HepG2 (cell line): ENCODE measurements around the gene ATP10A. TPM values are rescaled to one million over a fixed set of nuclear protein-coding genes. Genes with fewer than 3 reads are reported as not detected.

Source experiments
- ATAC-seq: fragments of 200-7000 bp; cut with Tn5 transposase; 3 replicates; pipeline ENCODE4 v1.9.1; 2020; ENCODE audit warnings: mild to moderate bottlenecking, moderate library complexity
- BruUV-seq: library from RNA; stranded (reverse); fragments of 400-500 nt; replicated peaks from 2 replicates; lab custom pipeline; 2021; lab: Mats Ljungman, UMichigan
- CTCF ChIA-PET: fragments of 300-600 bp; formaldehyde crosslinking; extraction: SDS; loops from one replicate; lab custom pipeline; 2021; ENCODE audit warnings: low total read pairs, inconsistent platforms, low intra/inter-chr PET ratio; lab: Yijun Ruan, JAX
- POLR2A ChIA-PET: fragments of 350-600 bp; sonication (Branson Sonifier 250); formaldehyde crosslinking; loops from one replicate; lab custom pipeline; 2020; ENCODE audit warnings: antibody characterized with exemption, inconsistent platforms; lab: Yijun Ruan, JAX
- DNase-seq: peaks from one replicate; pipeline ENCODE4 v3.0.0-alpha.2; 2015; ENCODE audit warnings: low spot score
- FAIRE-seq: peaks from 3 replicates; lab custom pipeline; 2011; peaks lifted over from hg19 to GRCh38; lab: Jason Lieb, UNC
- H2AFZ ChIP-seq: one replicate; pipeline ENCODE4 v1.6.1; 2011; ENCODE audit warnings: low read length, inconsistent platforms
- H3K27ac ChIP-seq: fragments of 300-600 bp; 3 replicates; pipeline ENCODE4 v1.8.0; 2011; ENCODE audit warnings: mixed run types, mild to moderate bottlenecking, mixed read lengths, low read length, inconsistent platforms; ENCODE audit not compliant: insufficient read depth; ENCODE audit errors: extremely low read length
- H3K27me3 ChIP-seq, 2 experiments: fragments of 200-600 bp in 1 of 2; 2 replicates in 1 of 2; 3 replicates in 1 of 2; pipeline versions ENCODE4 v1.6.0 to v1.8.0; 2011; ENCODE audit warnings: low read length in 2 of 2, mild to moderate bottlenecking in 2 of 2, moderate library complexity in 2 of 2, inconsistent platforms in 1 of 2; ENCODE audit not compliant: insufficient read depth in 2 of 2, control insufficient read depth in 1 of 2
- H3K36me3 ChIP-seq, 2 experiments: fragments of 200-600 bp in 1 of 2; replicated peaks in 1 of 2; 2 replicates in 1 of 2; 3 replicates in 1 of 2; pipeline versions ENCODE4 v1.5.1 to v1.8.0; 2011; ENCODE audit warnings: low read length in 2 of 2, inconsistent platforms in 1 of 2; ENCODE audit not compliant: insufficient read depth in 2 of 2, control insufficient read depth in 1 of 2
- H3K4me1 ChIP-seq: 2 replicates; pipeline ENCODE4 v1.5.1; 2012; ENCODE audit warnings: low read length, inconsistent platforms; ENCODE audit not compliant: insufficient read depth
- H3K4me2 ChIP-seq: 2 replicates; pipeline ENCODE4 v1.6.0; 2011; ENCODE audit warnings: low read depth, low read length, inconsistent platforms
- H3K4me3 ChIP-seq, 3 experiments: fragments of 200-600 bp in 1 of 3; sonication (generic), shearing (Covaris generic) in 1 of 3; replicated peaks in 1 of 3; 2 replicates each; pipeline ENCODE4 v1.5.1; 2011 to 2016; ENCODE audit warnings: low read length in 3 of 3, inconsistent platforms in 2 of 3, low read depth in 2 of 3, mild to moderate bottlenecking in 2 of 3, control low read depth in 1 of 3, mixed read lengths in 1 of 3; ENCODE audit not compliant: insufficient read depth in 1 of 3
- H3K79me2 ChIP-seq: one replicate; pipeline ENCODE4 v1.6.1; 2011; ENCODE audit warnings: low read length, inconsistent platforms; ENCODE audit not compliant: insufficient read depth
- H3K9ac ChIP-seq: 2 replicates; pipeline ENCODE4 v1.6.0; 2011; ENCODE audit warnings: mild to moderate bottlenecking, low read depth, low read length, inconsistent platforms; ENCODE audit not compliant: insufficient read depth
- H3K9me3 ChIP-seq: 2 replicates; pipeline ENCODE4 v1.5.1; 2012; ENCODE audit warnings: mild to moderate bottlenecking, low read length
- H4K20me1 ChIP-seq: 2 replicates; pipeline ENCODE4 v1.6.0; 2011; ENCODE audit warnings: inconsistent platforms, mild to moderate bottlenecking, low read length, moderate library complexity; ENCODE audit not compliant: insufficient read depth
- HOXD1 ChIP-seq: sonication (generic); formaldehyde crosslinking; IDR thresholded peaks from 2 replicates; pipeline ENCODE4 v1.5.0; 2020; ENCODE audit warnings: missing genetic modification reagents
- KLF9 ChIP-seq: IDR thresholded peaks from 2 replicates; pipeline ENCODE4 v1.6.1; 2016; ENCODE audit warnings: low read depth
- SALL2 ChIP-seq: sonication (generic); formaldehyde crosslinking; IDR thresholded peaks from 2 replicates; pipeline ENCODE4 v1.8.1; 2023; ENCODE audit warnings: mild to moderate bottlenecking, missing genetic modification reagents, inconsistent platforms
- ZNF629 ChIP-seq: sonication (generic); formaldehyde crosslinking; conservative IDR thresholded peaks from 2 replicates; pipeline ENCODE4 v1.5.0; 2020; ENCODE audit warnings: missing genetic modification reagents
- ZNF703 ChIP-seq: sonication (generic); formaldehyde crosslinking; IDR thresholded peaks from 2 replicates; pipeline ENCODE4 v1.5.1; 2020; ENCODE audit warnings: missing genetic modification reagents, mild to moderate bottlenecking, moderate library complexity, borderline replicate concordance
- ZNF782 ChIP-seq: sonication (generic); formaldehyde crosslinking; IDR thresholded peaks from 2 replicates; pipeline ENCODE4 v1.4.0; 2020; ENCODE audit warnings: missing genetic modification reagents, mild to moderate bottlenecking, borderline replicate concordance
- ZNF878 ChIP-seq: sonication (generic); formaldehyde crosslinking; IDR thresholded peaks from 2 replicates; pipeline ENCODE4 v1.8.1; 2023; ENCODE audit warnings: mild to moderate bottlenecking, missing genetic modification reagents, moderate library complexity
- WGBS: methylation state at CpG from one replicate; pipeline ENCODE4 v1.1.6; 2017; ENCODE audit warnings: low lambda C conversion rate; 5-methylcytosine and 5-hydroxymethylcytosine counted together
- in situ Hi-C: cut with HindIII; loops from 2 replicates; pipeline ENCODE4 v1.10.0; 2017; ENCODE audit warnings: low pct_unique_long_range_greater_than_20kb; ENCODE audit not compliant: extremely low pct_ligation_motif_present
- intact Hi-C: fragments of 100-400 bp; cut with micrococcal nuclease; formaldehyde crosslinking; loops from one replicate; pipeline ENCODE4 v1.10.0; 2022; ENCODE audit not compliant: unreplicated experiment
- polyA plus RNA-seq, 8 experiments: library from polyadenylated mRNA; depleted of rRNA in 3 of 8; stranded (reverse) in 7 of 8; unstranded in 1 of 8; fragments of >200 nt; fragmentation: Illumina TruSeq in 4 of 8; extraction: Trizol in 4 of 8; gene quantifications; 2 replicates each; pipeline versions ENCODE4 v1.2.1 to v1.2.3, GENCODE V29; 2011 to 2016; ENCODE audit warnings: low read depth in 4 of 8, missing spikeins in 1 of 8, mixed read lengths in 1 of 8; ENCODE audit not compliant: insufficient read depth in 1 of 8
- total RNA-seq, 5 experiments: library from RNA; depleted of rRNA; stranded (reverse); fragments of >200 nt; fragmentation: Illumina TruSeq; extraction: Trizol; gene quantifications; 2 replicates each; pipeline ENCODE4 v1.2.3, GENCODE V29; 2016; ENCODE audit warnings: low read depth in 1 of 5
- TF ChIP-seq, protein P1 (sequence below): sonication (generic); formaldehyde crosslinking; IDR thresholded peaks from 2 replicates; pipeline ENCODE4 v1.9.0; 2021; ENCODE audit warnings: missing genetic modification reagents, borderline replicate concordance
- TF ChIP-seq, protein P2 (sequence below): sonication (generic); formaldehyde crosslinking; IDR thresholded peaks from 2 replicates; pipeline ENCODE4 v1.5.0; 2020; ENCODE audit warnings: missing genetic modification reagents
- TF ChIP-seq, protein P3 (sequence below): sonication (generic); formaldehyde crosslinking; conservative IDR thresholded peaks from 2 replicates; pipeline ENCODE4 v1.5.0; 2020; ENCODE audit warnings: missing genetic modification reagents
- TF ChIP-seq, protein P4 (sequence below): sonication (generic); formaldehyde crosslinking; IDR thresholded peaks from 2 replicates; pipeline ENCODE4 v1.4.0; 2020; ENCODE audit warnings: missing genetic modification reagents; ENCODE audit errors: not compliant biosample characterization
- TF ChIP-seq, protein P5 (sequence below): sonication (generic); formaldehyde crosslinking; IDR thresholded peaks from 2 replicates; pipeline ENCODE4 v1.4.0; 2020; ENCODE audit warnings: missing genetic modification reagents, borderline replicate concordance

Gene ATP10A
- total and polyA plus RNA-seq, 2 of the 13 experiments (the other 11 are each of a cell fraction or from before 2014, with no cell fraction given): 0.58 to 4.2 TPM

DNA sequence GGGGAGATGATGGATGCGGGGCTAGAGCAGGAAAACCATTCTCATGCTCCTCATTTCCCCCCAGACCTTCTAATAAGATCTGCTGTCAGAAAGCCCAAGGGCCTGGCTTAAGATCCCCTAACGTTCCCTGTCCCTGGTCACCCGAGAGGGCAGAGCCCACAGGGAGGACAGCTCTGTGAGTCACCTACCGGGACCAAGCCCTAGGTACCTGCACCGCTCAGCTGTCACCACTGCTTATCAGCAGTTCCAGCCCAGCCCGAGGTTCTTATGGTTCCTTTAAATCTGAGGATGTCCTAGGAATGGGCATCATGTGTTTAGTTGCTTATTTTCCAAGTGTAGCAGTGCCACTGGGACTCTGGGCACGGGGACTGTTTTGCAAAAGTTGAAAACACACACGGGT lies 53.0 kb downstream of the ATP10A start:
- H3K36me3 ChIP-seq: no peaks in the 10 kb centered on the region
- no TSS peak for BruUV-seq
- no peak overlapping the region for H3K4me3 ChIP-seq
- peak; percentile 41; the same call in 1 of the 3 replicates for ATAC-seq
- in situ Hi-C loops: no loop called here
- no peaks in the 10 kb centered on the region for H3K79me2 ChIP-seq
- H3K4me1 ChIP-seq: no peaks in the 10 kb centered on the region
- no peak overlapping the region for H3K27ac ChIP-seq
- H2AFZ ChIP-seq: no peak overlapping the region
- H3K9ac ChIP-seq: no peak overlapping the region
- no peaks in the 10 kb centered on the region for H3K9me3 ChIP-seq
- FAIRE-seq: no peak
- 48% methylated on average over 6 of the region's 8 CpGs for WGBS
- no peaks in the 10 kb centered on the region for H4K20me1 ChIP-seq
- no peaks in the 10 kb centered on the region; a peak in 1 of 5 replicates for H3K27me3 ChIP-seq
- no peak overlapping the region for H3K4me2 ChIP-seq
- ChIA-PET CTCF (no interaction called here), POLR2A (no interaction called here)
- no peak for DNase-seq
- intact Hi-C loops: no loop called here
- TF ChIP-seq ZNF782 (CRISPR knock-in tag) (no peak), ZNF703 (CRISPR knock-in tag) (no peak), ZNF878 (CRISPR knock-in tag) (no peak), HOXD1 (CRISPR knock-in tag) (no peak), KLF9 (CRISPR knock-in tag) (no peak), ZNF629 (CRISPR knock-in tag) (no peak), SALL2 (CRISPR knock-in tag) (no peak)
- TF ChIP-seq, protein P1, sequence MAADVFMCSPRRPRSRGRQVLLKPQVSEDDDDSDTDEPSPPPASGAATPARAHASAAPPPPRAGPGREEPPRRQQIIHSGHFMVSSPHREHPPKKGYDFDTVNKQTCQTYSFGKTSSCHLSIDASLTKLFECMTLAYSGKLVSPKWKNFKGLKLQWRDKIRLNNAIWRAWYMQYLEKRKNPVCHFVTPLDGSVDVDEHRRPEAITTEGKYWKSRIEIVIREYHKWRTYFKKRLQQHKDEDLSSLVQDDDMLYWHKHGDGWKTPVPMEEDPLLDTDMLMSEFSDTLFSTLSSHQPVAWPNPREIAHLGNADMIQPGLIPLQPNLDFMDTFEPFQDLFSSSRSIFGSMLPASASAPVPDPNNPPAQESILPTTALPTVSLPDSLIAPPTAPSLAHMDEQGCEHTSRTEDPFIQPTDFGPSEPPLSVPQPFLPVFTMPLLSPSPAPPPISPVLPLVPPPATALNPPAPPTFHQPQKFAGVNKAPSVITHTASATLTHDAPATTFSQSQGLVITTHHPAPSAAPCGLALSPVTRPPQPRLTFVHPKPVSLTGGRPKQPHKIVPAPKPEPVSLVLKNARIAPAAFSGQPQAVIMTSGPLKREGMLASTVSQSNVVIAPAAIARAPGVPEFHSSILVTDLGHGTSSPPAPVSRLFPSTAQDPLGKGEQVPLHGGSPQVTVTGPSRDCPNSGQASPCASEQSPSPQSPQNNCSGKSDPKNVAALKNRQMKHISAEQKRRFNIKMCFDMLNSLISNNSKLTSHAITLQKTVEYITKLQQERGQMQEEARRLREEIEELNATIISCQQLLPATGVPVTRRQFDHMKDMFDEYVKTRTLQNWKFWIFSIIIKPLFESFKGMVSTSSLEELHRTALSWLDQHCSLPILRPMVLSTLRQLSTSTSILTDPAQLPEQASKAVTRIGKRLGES (CRISPR knock-in tag): no peak
- TF ChIP-seq, protein P2, sequence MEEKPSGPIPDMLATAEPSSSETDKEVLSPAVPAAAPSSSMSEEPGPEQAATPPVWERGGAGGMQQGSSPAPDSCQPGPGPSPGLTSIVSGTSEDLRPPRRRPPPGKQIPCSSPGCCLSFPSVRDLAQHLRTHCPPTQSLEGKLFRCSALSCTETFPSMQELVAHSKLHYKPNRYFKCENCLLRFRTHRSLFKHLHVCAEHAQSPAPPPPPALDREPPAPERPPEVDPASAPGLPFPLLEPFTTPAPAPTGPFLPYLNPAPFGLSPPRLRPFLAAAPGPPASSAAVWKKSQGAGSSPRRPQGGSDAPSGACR (CRISPR knock-in tag): no peak
- TF ChIP-seq, protein P3, sequence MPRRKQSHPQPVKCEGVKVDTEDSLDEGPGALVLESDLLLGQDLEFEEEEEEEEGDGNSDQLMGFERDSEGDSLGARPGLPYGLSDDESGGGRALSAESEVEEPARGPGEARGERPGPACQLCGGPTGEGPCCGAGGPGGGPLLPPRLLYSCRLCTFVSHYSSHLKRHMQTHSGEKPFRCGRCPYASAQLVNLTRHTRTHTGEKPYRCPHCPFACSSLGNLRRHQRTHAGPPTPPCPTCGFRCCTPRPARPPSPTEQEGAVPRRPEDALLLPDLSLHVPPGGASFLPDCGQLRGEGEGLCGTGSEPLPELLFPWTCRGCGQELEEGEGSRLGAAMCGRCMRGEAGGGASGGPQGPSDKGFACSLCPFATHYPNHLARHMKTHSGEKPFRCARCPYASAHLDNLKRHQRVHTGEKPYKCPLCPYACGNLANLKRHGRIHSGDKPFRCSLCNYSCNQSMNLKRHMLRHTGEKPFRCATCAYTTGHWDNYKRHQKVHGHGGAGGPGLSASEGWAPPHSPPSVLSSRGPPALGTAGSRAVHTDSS (CRISPR knock-in tag): no peak
- TF ChIP-seq, protein P4, sequence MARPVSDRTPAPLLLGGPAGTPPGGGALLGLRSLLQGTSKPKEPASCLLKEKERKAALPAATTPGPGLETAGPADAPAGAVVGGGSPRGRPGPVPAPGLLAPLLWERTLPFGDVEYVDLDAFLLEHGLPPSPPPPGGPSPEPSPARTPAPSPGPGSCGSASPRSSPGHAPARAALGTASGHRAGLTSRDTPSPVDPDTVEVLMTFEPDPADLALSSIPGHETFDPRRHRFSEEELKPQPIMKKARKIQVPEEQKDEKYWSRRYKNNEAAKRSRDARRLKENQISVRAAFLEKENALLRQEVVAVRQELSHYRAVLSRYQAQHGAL (CRISPR knock-in tag): no peak
- TF ChIP-seq, protein P5, sequence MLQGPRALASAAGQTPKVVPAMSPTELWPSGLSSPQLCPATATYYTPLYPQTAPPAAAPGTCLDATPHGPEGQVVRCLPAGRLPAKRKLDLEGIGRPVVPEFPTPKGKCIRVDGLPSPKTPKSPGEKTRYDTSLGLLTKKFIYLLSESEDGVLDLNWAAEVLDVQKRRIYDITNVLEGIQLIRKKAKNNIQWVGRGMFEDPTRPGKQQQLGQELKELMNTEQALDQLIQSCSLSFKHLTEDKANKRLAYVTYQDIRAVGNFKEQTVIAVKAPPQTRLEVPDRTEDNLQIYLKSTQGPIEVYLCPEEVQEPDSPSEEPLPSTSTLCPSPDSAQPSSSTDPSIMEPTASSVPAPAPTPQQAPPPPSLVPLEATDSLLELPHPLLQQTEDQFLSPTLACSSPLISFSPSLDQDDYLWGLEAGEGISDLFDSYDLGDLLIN (CRISPR knock-in tag): no peak
